Esophagus muscularis mucosa (tissue), 4 donors: ENCODE measurements around the gene LIN9. TPM values are rescaled to one million over a fixed set of nuclear protein-coding genes. Genes with fewer than 3 reads are reported as not detected.
"Not testable (repeated sequence)": the region's sequence is repeated elsewhere in the genome, so short reads cannot be mapped to it uniquely, and the experiment has no call there.

Experiments used
- DNase-seq: peaks from one replicate; pipeline ENCODE4 v3.0.0-alpha.2; 2017; ENCODE audit errors: extremely low spot score
- H3K27ac ChIP-seq, 4 donors: fragments of 200-600 bp; sonication (generic); replicated peaks in 1 of 4; 1 replicate in 3 of 4; 2 replicates in 1 of 4; pipeline ENCODE4 v1.5.1; 2016 to 2019; ENCODE audit warnings: mild to moderate bottlenecking in 1 of 4
- H3K27me3 ChIP-seq, 4 donors: fragments of 200-600 bp; sonication (generic); one replicate each; pipeline versions ENCODE4 v1.5.1 to v1.6.0; 2016 to 2019
- H3K36me3 ChIP-seq, 4 donors: fragments of 200-600 bp; sonication (generic); one replicate each; pipeline ENCODE4 v1.5.1; 2016 to 2019
- H3K4me1 ChIP-seq, 4 donors: fragments of 200-600 bp; sonication (generic); one replicate each; pipeline ENCODE4 v1.5.1; 2016 to 2019
- H3K4me3 ChIP-seq, 4 donors: fragments of 200-600 bp; sonication (generic); 1 replicate in 2 of 4; 2 replicates in 2 of 4; pipeline ENCODE4 v1.5.1; 2016 to 2019; ENCODE audit warnings: mild to moderate bottlenecking in 4 of 4, moderate library complexity in 1 of 4
- H3K9me3 ChIP-seq, 4 donors: fragments of 200-600 bp; sonication (generic); 1 replicate in 3 of 4; 2 replicates in 1 of 4; pipeline ENCODE4 v1.5.1; 2016 to 2019
- EP300 ChIP-seq: sonication (generic); formaldehyde crosslinking; IDR thresholded peaks from one replicate; pipeline ENCODE4 v1.6.1; 2017; ENCODE audit warnings: antibody characterized with exemption
- POLR2A ChIP-seq: fragments of 450-650 bp; IDR thresholded peaks from one replicate; pipeline ENCODE4 v1.6.1; 2017; ENCODE audit warnings: antibody characterized with exemption, moderate library complexity, mild to moderate bottlenecking, low read depth
- POLR2AphosphoS5 ChIP-seq, 2 donors: sonication (generic); formaldehyde crosslinking; IDR thresholded peaks; one replicate each; pipeline ENCODE4 v1.6.1; 2017; ENCODE audit warnings: antibody characterized with exemption in 2 of 2
- WGBS: methylation state at CpG from one replicate; pipeline ENCODE4 v1.1.5; 2018; 5-methylcytosine and 5-hydroxymethylcytosine counted together
- intact Hi-C: fragments of 100-400 bp; cut with DNase I; formaldehyde crosslinking; loops from one replicate; pipeline ENCODE4 v1.15.1; 2023
- total RNA-seq, 4 donors: library from RNA; depleted of rRNA; stranded (reverse); fragments of >200 nt; gene quantifications; one replicate each; pipeline versions ENCODE4 v1.1.0 to v1.2.1, GENCODE V29; 2016
- TF ChIP-seq, protein P1 (sequence below), 3 experiments: fragments of 200-600 bp in 2 of 3; fragments of 450-650 bp in 1 of 3; sonication (generic) in 2 of 3; IDR thresholded peaks; one replicate each; pipeline ENCODE4 v1.5.1; 2017 to 2019; ENCODE audit warnings: antibody characterized with exemption in 3 of 3, mild to moderate bottlenecking in 2 of 3, moderate library complexity in 1 of 3

Gene LIN9
- total RNA-seq, 4 donors from 2014 or later, result 2.1 to 4.6 (median 2.8) TPM

DNA sequence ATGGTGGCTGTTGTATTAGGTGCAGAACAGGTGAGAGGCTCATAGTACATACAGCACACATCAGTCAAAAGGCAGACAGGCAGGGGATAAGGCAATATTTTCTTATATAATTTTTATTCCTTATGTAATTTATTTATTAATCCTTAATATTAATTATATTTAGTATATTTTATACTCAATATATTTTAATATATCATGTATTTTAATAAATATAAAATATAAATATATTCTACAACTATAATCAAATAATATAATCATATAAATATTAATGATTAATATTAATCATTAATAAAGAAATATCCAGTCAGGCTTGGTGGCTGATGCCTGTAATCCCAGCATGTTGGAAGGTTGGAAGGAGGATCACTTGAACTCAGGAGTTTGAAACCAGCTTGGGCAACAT is 104.8 kb downstream of the LIN9 start:
- no peaks in the 10 kb centered on the region for H3K4me1 ChIP-seq
- no peaks in the 10 kb centered on the region for H3K27me3 ChIP-seq
- DNase-seq, result no peak
- no peaks in the 10 kb centered on the region for H3K9me3 ChIP-seq
- H3K4me3 ChIP-seq, result no peak overlapping the region
- intact Hi-C loops, result no loop called here
- H3K27ac ChIP-seq, result no peak overlapping the region
- TF ChIP-seq POLR2A (no peak), EP300 (no peak), POLR2AphosphoS5 (IDR thresholded peaks at IDR 0.05) (no peak)
- TF ChIP-seq, protein P1, sequence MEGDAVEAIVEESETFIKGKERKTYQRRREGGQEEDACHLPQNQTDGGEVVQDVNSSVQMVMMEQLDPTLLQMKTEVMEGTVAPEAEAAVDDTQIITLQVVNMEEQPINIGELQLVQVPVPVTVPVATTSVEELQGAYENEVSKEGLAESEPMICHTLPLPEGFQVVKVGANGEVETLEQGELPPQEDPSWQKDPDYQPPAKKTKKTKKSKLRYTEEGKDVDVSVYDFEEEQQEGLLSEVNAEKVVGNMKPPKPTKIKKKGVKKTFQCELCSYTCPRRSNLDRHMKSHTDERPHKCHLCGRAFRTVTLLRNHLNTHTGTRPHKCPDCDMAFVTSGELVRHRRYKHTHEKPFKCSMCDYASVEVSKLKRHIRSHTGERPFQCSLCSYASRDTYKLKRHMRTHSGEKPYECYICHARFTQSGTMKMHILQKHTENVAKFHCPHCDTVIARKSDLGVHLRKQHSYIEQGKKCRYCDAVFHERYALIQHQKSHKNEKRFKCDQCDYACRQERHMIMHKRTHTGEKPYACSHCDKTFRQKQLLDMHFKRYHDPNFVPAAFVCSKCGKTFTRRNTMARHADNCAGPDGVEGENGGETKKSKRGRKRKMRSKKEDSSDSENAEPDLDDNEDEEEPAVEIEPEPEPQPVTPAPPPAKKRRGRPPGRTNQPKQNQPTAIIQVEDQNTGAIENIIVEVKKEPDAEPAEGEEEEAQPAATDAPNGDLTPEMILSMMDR (IDR thresholded peaks at IDR 0.05), result no peak
- H3K36me3 ChIP-seq, result no peaks in the 10 kb centered on the region

DNA sequence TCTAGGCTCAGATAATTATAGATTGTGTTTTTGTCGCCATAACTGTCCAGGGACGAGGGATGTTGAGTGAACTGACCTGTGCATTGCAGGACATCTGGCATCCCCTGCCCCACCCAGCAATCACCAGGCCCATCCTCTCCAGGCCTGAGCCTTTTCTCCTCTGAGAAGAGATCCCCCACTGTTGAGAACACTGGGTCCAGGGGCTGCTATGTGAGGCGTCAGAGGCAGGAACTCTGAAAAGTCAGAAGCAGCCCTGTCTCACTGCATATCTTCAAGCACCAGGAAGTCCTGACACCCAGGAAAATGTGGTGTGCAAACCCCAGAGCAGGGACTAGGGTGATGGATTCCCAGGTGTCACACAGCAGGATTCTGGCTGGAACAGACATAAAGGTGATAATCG is 105.3 kb downstream of the LIN9 start:
- Histone ChIP-seq H3K36me3 (no peaks in the 10 kb centered on the region), H3K4me1 (no peaks in the 10 kb centered on the region), H3K27ac (no peak overlapping the region), H3K27me3 (no peaks in the 10 kb centered on the region), H3K9me3 (no peaks in the 10 kb centered on the region), H3K4me3 (no peak overlapping the region)
- no peak for DNase-seq
- TF ChIP-seq POLR2A, result no peak
- TF ChIP-seq EP300, result no peak
- TF ChIP-seq, protein P1 (IDR thresholded peaks at IDR 0.05), result no peak
- no peak for TF ChIP-seq POLR2AphosphoS5 (IDR thresholded peaks at IDR 0.05)
- intact Hi-C loops, result no loop called here
- WGBS, result 81% methylated on average over 3 of the region's 4 CpGs

DNA sequence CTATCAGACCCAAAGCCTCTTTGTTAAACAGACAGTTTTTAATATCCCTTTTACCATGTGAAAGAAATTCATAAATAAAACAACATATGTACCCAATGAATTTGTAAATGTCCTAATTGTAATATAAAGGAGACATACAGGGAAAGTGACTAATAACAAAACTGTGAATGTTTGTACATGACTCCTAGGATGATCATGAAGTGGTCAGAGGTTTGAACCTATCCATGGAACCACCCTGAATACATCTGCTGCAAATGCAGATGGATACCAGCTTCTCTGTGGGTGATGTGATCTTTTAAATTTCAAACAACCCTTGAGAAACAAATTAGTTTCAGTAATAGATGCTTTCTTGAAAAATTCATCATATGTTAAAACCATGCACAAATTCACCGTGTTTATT is 105.7 kb downstream of the LIN9 start:
- H3K27ac ChIP-seq, result no peak overlapping the region
- no peaks in the 10 kb centered on the region for H3K36me3 ChIP-seq
- H3K4me3 ChIP-seq, result no peak overlapping the region
- no peaks in the 10 kb centered on the region for H3K4me1 ChIP-seq
- WGBS, result 88% methylated on average over 1 of the region's 1 CpG
- no peak for DNase-seq
- H3K9me3 ChIP-seq, result no peaks in the 10 kb centered on the region
- no peaks in the 10 kb centered on the region for H3K27me3 ChIP-seq
- intact Hi-C loops, result no loop called here
- TF ChIP-seq POLR2AphosphoS5 (IDR thresholded peaks at IDR 0.05), result no peak
- TF ChIP-seq EP300, result no peak
- TF ChIP-seq POLR2A, result no peak
- TF ChIP-seq, protein P1 (IDR thresholded peaks at IDR 0.05), result no peak

DNA sequence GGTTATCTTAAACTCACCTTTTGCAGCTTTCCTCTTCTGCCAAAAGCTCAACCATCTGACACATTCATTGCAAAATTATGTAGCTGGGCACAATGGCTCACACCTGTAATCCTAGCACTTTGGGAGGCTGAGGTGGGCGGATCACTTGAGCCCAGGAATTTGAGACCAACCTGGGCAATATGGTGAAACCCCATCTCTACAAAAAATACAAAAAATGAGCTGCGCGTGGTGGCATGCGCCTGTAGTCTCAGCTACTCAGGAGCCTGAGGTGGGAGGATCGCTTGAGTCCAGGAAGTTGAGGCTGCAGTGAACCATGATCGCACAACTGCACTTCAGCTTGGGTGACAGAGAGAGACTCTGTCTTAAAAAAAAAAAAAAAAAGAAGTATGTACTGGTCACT is 106.3 kb downstream of the LIN9 start:
- H3K4me1 ChIP-seq, DNase-seq, H3K27me3 ChIP-seq, H3K4me3 ChIP-seq, intact Hi-C loops, H3K36me3 ChIP-seq, H3K9me3 ChIP-seq, H3K27ac ChIP-seq: not testable (repeated sequence)
- 88% methylated on average over 6 of the region's 6 CpGs for WGBS

DNA sequence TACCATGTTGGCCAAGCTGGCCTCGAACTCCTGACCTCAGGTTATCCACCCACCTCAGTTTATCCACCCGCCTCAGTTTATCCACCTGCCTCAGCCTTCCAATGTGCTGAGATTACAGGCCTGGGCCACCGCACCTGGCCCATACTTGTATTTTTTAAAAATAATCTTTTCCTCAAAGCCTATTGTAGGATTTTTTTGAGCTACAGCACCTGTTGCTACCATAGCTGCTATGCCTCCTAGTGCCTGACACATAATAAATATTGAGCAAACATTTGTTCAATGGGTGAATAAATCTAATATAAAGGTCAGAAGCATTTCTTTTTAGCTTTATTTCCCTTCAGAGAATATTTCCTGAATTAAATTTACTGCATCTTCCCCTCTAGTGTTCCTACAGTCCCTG is 106.7 kb downstream of the LIN9 start:
- no peak overlapping the region for H3K27ac ChIP-seq
- no peaks in the 10 kb centered on the region for H3K36me3 ChIP-seq
- H3K4me1 ChIP-seq, result no peaks in the 10 kb centered on the region
- intact Hi-C loops, result no loop called here
- 92% methylated on average over 3 of the region's 3 CpGs for WGBS
- no peak for TF ChIP-seq POLR2AphosphoS5 (IDR thresholded peaks at IDR 0.05)
- no peak for TF ChIP-seq EP300
- TF ChIP-seq, protein P1 (IDR thresholded peaks at IDR 0.05), result no peak
- TF ChIP-seq POLR2A, result no peak
- no peaks in the 10 kb centered on the region for H3K27me3 ChIP-seq
- H3K4me3 ChIP-seq, result no peak overlapping the region
- no peaks in the 10 kb centered on the region for H3K9me3 ChIP-seq
- DNase-seq, result no peak
